ENCODE results near the gene GADD45A. TPM values are rescaled to one million over a fixed set of nuclear protein-coding genes. Genes with fewer than 3 reads are reported as not detected.

The GADD45A gene
- total RNA-seq, 1 experiment from 2014 or later: 129 TPM

DNA sequence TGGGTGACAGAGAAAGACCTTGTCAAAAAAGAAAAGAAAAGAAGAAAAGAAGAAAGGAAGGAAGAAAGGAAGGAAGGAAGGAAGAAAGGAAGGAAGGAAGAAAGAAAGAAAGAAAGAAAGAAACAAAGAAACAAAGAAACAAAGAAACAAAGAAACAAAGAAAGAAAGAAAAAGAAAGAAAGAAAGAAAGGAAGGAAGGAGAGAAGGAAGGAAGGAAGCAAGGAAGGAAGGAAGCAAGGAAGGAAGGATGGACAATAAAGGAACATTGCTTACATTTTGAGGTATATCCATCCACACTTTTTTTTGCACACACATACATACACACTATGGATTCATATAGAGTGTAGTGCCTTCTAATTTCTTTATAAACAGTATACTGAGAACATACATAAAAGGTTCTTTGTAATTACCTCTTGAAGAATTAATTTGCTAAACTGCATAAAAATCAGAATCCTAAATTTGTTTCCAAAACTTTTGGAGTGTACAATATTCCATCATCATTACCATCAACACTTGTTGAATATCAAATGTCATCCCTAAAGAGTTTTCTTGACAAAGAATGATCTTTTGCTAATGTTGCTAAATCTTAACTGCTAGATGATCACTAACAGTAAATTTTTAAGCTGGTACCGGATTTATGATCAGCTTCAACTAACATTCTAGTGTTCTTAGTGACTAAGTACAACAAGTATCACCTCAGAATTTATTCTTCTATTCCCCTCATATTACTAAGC lies 11.4 kb upstream of the GADD45A start:
- no peaks in the 10 kb centered on the region for H3K27me3 ChIP-seq (ENCODE audit: low read length)
- no peaks in the 10 kb centered on the region for H3K9me3 ChIP-seq (ENCODE audit: low read length)
- no TSS peak for BruUV-seq (replicated peaks)
- no peaks in the 10 kb centered on the region for H3K9me2 ChIP-seq (replicated peaks; ENCODE audit: low read length)
- POLR2A ChIA-PET (ENCODE audit: unreplicated experiment): no interaction called here
- TF ChIP-seq, protein P1, sequence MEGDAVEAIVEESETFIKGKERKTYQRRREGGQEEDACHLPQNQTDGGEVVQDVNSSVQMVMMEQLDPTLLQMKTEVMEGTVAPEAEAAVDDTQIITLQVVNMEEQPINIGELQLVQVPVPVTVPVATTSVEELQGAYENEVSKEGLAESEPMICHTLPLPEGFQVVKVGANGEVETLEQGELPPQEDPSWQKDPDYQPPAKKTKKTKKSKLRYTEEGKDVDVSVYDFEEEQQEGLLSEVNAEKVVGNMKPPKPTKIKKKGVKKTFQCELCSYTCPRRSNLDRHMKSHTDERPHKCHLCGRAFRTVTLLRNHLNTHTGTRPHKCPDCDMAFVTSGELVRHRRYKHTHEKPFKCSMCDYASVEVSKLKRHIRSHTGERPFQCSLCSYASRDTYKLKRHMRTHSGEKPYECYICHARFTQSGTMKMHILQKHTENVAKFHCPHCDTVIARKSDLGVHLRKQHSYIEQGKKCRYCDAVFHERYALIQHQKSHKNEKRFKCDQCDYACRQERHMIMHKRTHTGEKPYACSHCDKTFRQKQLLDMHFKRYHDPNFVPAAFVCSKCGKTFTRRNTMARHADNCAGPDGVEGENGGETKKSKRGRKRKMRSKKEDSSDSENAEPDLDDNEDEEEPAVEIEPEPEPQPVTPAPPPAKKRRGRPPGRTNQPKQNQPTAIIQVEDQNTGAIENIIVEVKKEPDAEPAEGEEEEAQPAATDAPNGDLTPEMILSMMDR (conservative IDR thresholded peaks at IDR 0.05; ENCODE audit: low read depth, low read length): no peak
- TF ChIP-seq EZH2 (IDR thresholded peaks at IDR 0.05; ENCODE audit: low read length, unreplicated experiment) (no peak), EZH2phosphoT487 (IDR thresholded peaks at IDR 0.05; ENCODE audit: borderline replicate concordance, low read length) (no peak)
- no peak overlapping the region for H3K4me3 ChIP-seq (ENCODE audit: low read length)
- H4K20me1 ChIP-seq (ENCODE audit: low read length): no peaks in the 10 kb centered on the region
- no peak overlapping the region for H3K4me2 ChIP-seq (ENCODE audit: low read length)
- intact Hi-C loops (cut with micrococcal nuclease): no loop called here
- H3F3A ChIP-seq (ENCODE audit: low read length, unreplicated experiment): no peaks in the 10 kb centered on the region
- H3K4me1 ChIP-seq (ENCODE audit: insufficient read depth, low read length): 0 out of 2 replicates have a peak, but pooled peaks cover 12% of the 10 kb centered on the region
- CTCF ChIA-PET: no interaction called here
- H3K36me3 ChIP-seq (ENCODE audit: low read depth, low read length): no peaks in the 10 kb centered on the region
- H3K79me2 ChIP-seq (ENCODE audit: low read length): no peaks in the 10 kb centered on the region
- H2AFZ ChIP-seq (ENCODE audit: low read length): no peak overlapping the region
- no peak overlapping the region for H3K27ac ChIP-seq (ENCODE audit: low read length)
- DNase-seq: no peak
- H3K9ac ChIP-seq (ENCODE audit: low read length): no peak overlapping the region
- ATAC-seq: no peak

DNA sequence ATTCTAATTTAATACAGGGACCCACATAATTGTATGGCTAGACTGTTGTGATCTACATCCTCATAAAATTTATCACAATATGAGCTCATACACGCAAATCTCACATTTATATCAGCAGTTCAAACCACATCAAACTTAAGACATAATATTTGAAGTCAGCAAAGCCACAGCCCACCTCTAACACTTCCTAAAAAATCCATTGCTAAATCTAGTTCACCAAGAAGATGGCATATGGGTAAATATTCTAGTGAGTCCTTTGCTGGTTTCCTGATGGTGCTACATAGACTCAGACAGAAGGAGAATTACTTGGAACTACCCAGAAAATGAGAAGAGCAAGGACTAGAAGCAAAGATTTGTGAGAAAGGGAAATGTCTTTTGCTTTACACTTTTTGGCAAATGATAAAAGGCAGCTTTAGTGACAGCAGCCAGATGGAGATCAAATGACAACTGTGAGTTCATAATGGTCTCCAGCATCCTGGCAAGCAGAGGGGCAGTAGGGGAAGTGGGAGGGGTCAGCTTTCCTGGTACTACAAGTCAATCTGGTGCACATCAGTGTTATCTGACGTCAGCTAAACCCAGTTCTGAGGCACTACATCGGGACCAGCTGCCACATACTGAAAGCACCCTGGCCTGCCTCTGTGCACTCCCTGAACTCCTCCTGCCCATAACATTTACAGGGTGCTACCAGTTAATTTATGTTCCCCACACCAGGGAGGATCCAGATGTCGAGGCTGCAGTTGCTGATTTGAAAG lies 10.6 kb upstream of the GADD45A start:
- ChIA-PET POLR2A (ENCODE audit: unreplicated experiment) (no interaction called here), CTCF (no interaction called here)
- Histone ChIP-seq H2AFZ (ENCODE audit: low read length) (no peak overlapping the region), H3K79me2 (ENCODE audit: low read length) (no peaks in the 10 kb centered on the region), H3F3A (ENCODE audit: low read length, unreplicated experiment) (no peaks in the 10 kb centered on the region), H3K4me3 (ENCODE audit: low read length) (no peak overlapping the region), H3K36me3 (ENCODE audit: low read depth, low read length) (no peaks in the 10 kb centered on the region), H3K27me3 (ENCODE audit: low read length) (no peaks in the 10 kb centered on the region), H3K9ac (ENCODE audit: low read length) (no peak overlapping the region), H3K4me1 (ENCODE audit: insufficient read depth, low read length) (peaks cover 13% of the 10 kb centered on the region; the same call in 1 of the 2 replicates), H3K27ac (ENCODE audit: low read length) (no peak overlapping the region), H3K9me2 (replicated peaks; ENCODE audit: low read length) (no peaks in the 10 kb centered on the region), H3K4me2 (ENCODE audit: low read length) (no peak overlapping the region), H4K20me1 (ENCODE audit: low read length) (no peaks in the 10 kb centered on the region), H3K9me3 (ENCODE audit: low read length) (no peaks in the 10 kb centered on the region)
- TF ChIP-seq, protein P1 (conservative IDR thresholded peaks at IDR 0.05; ENCODE audit: low read depth, low read length): no peak
- TF ChIP-seq EZH2phosphoT487 (IDR thresholded peaks at IDR 0.05; ENCODE audit: borderline replicate concordance, low read length): no peak
- TF ChIP-seq EZH2 (IDR thresholded peaks at IDR 0.05; ENCODE audit: low read length, unreplicated experiment): no peak
- no TSS peak for BruUV-seq (replicated peaks)
- ATAC-seq (no peak; the same call in 1 of the 2 replicates), DNase-seq (no peak)
- intact Hi-C loops (cut with micrococcal nuclease): no loop called here

DNA sequence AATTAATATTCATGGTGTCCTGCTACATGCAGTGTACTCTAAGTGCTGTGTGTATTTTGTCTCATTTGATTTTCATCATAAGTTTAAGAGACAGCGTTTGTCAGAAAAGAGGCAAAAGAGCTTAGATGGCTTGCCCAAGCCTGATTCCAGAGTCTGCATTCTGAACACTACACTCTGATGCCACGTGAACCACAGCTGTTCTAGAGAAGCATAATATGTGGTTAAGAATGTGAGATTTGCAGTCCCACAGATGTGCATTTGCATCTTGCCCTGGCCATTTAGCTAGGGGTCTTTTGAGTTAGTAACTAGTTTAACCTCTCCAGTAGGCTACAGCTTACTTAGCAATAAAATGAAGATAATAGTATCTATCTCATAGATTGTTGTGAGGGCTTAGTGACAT lies 9.2 kb upstream of the GADD45A start:
- Histone ChIP-seq H3K27me3 (ENCODE audit: low read length) (no peaks in the 10 kb centered on the region), H3K9me3 (ENCODE audit: low read length) (no peaks in the 10 kb centered on the region), H3K79me2 (ENCODE audit: low read length) (no peaks in the 10 kb centered on the region), H2AFZ (ENCODE audit: low read length) (no peak overlapping the region), H3K4me3 (ENCODE audit: low read length) (no peak overlapping the region), H3K9ac (ENCODE audit: low read length) (no peak overlapping the region), H3K9me2 (replicated peaks; ENCODE audit: low read length) (no peaks in the 10 kb centered on the region), H3K27ac (ENCODE audit: low read length) (no peak overlapping the region), H4K20me1 (ENCODE audit: low read length) (no peaks in the 10 kb centered on the region), H3K4me2 (ENCODE audit: low read length) (no peak overlapping the region), H3K36me3 (ENCODE audit: low read depth, low read length) (no peaks in the 10 kb centered on the region), H3F3A (ENCODE audit: low read length, unreplicated experiment) (no peaks in the 10 kb centered on the region), H3K4me1 (ENCODE audit: insufficient read depth, low read length) (peaks cover 25% of the 10 kb centered on the region)
- TF ChIP-seq, protein P1 (conservative IDR thresholded peaks at IDR 0.05; ENCODE audit: low read depth, low read length): no peak
- TF ChIP-seq EZH2 (IDR thresholded peaks at IDR 0.05; ENCODE audit: low read length, unreplicated experiment): no peak
- TF ChIP-seq EZH2phosphoT487 (IDR thresholded peaks at IDR 0.05; ENCODE audit: borderline replicate concordance, low read length): no peak
- DNase-seq (no peak), ATAC-seq (no peak)
- BruUV-seq (replicated peaks): no TSS peak
- intact Hi-C loops (cut with micrococcal nuclease): no loop called here
- CTCF ChIA-PET: no interaction called here
- POLR2A ChIA-PET (ENCODE audit: unreplicated experiment): no interaction called here

Measured in PC-3 (cell line).